ENCODE data around the gene ZSWIM3. TPM values are rescaled to one million over a fixed set of nuclear protein-coding genes. Genes with fewer than 3 reads are reported as not detected.

Gene ZSWIM3
- total and polyA plus RNA-seq, 2 of the 13 experiments (the other 11 are each of a cell fraction or from before 2014, with no cell fraction given) = 5.2 to 5.8 TPM

DNA sequence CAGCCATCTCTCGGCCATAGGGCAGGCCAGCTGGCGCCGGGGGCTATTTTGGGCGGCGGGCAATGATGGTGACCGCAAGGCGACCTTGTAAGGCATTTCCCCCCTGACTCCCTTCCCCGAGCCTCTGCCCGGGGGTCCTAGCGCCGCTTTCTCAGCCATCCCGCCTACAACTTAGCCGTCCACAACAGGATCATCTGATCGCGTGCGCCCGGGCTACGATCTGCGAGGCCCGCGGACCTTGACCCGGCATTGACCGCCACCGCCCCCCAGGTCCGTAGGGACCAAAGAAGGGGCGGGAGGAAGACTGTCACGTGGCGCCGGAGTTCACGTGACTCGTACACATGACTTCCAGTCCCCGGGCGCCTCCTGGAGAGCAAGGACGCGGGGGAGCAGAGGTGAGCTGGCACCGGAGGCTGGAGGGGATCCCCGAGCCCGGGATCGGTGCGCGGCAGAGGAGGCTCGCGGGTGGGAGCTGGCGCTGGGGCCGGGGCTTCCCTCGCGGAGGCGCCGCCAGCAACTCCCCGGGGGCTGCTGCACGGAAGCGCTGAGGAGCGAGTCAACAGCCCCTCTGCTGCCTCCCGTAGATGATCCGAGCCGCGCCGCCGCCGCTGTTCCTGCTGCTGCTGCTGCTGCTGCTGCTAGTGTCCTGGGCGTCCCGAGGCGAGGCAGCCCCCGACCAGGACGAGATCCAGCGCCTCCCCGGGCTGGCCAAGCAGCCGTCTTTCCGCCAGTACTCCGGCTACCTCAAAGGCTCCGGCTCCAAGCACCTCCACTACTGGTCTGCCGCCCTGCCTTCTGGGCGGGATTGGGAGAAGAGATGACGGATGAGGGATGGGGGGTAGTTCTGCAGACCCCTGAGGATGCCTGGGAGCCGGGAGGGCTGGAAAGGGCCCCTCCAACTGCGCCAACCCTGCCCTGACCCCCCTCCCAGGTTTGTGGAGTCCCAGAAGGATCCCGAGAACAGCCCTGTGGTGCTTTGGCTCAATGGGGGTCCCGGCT lies 33.9 kb downstream of the ZSWIM3 start, which contains the start of the genes CTSA and NEURL2:
TSS of gene CTSA (plus strand) at position 351 of the 999 bp plus-strand sequence. CDS start at position 585, 234 bp downstream.
TSS of gene NEURL2 (minus strand) at position 224 of the 999 bp plus-strand sequence. CDS start at position 7, 217 bp downstream.
- WGBS (ENCODE audit: low lambda C conversion rate) = 2% methylated on average over 44 of the region's 78 CpGs
- in situ Hi-C loops (cut with HindIII; ENCODE audit: extremely low pct_ligation_motif_present, low pct_unique_long_range_greater_than_20kb) (loop anchor here (5.0 kb wide), 2 partner anchors 41 to 71 kb away; partner anchors contain the start of gene PCIF1), intact Hi-C loops (cut with micrococcal nuclease; ENCODE audit: unreplicated experiment) (loop anchor here (1.0 to 2.0 kb wide), 8 partner anchors 10 to 72 kb away; partner anchors contain the start of genes ACOT8, PCIF1, SNX21 and ZSWIM1)
- ChIA-PET CTCF (ENCODE audit: low intra/inter-chr PET ratio, low total read pairs) (interaction anchor here (1.2 to 2.6 kb wide), 3 partner anchors 67 to 92 kb away, joined by 3 to 19 read pairs (median 4); no protein-coding TSS in a partner anchor), POLR2A (interaction anchor here (0.7 to 8.1 kb wide), 25 partner anchors 10 to 99 kb away, joined by 3 to 164 read pairs (median 9); partner anchors contain the start of genes ACOT8, DNTTIP1, PCIF1 and PLTP)
- Histone ChIP-seq H3K27me3 (ENCODE audit: control insufficient read depth in 1 of 2, insufficient read depth in 2 of 2, low read length in 2 of 2) (no peaks in the 10 kb centered on the region), H3K4me2 (ENCODE audit: low read depth, low read length) (peak within 1 kb of the TSS; percentile 85), H3K4me3 (replicated peaks in 1 of 3; ENCODE audit: insufficient read depth in 1 of 3, low read depth in 2 of 3, low read length in 3 of 3) (peak within 1 kb of the TSS; percentile 86 to 98 (median 96)), H3K79me2 (ENCODE audit: insufficient read depth, low read length) (peaks cover 32% of the 10 kb centered on the region), H4K20me1 (ENCODE audit: insufficient read depth, low read length) (no peaks in the 10 kb centered on the region), H3K9me3 (ENCODE audit: low read length) (no peaks in the 10 kb centered on the region), H2AFZ (ENCODE audit: low read length) (no peak within 1 kb of the TSS), H3K27ac (ENCODE audit: extremely low read length, insufficient read depth, low read length) (peak within 1 kb of the TSS; percentile 87), H3K4me1 (ENCODE audit: insufficient read depth, low read length) (peaks cover 43% of the 10 kb centered on the region), H3K36me3 (replicated peaks in 1 of 2; ENCODE audit: control insufficient read depth in 1 of 2, insufficient read depth in 2 of 2, low read length in 2 of 2) (peaks cover 31 to 54% of the 10 kb centered on the region in 2 experiments), H3K9ac (ENCODE audit: insufficient read depth, low read depth, low read length) (peak within 1 kb of the TSS; percentile 87)
- peak; percentile 77 for FAIRE-seq
- peak; percentile 80 for ATAC-seq
- no TSS peak for BruUV-seq (replicated peaks)
- peak; percentile 98 for DNase-seq (ENCODE audit: low spot score)
- TF ChIP-seq SETDB1 (CRISPR knock-in tag; IDR thresholded peaks at IDR 0.05; ENCODE audit: borderline replicate concordance) (peak; percentile 71; the same call in 1 of the 2 replicates), ZNF570 (CRISPR knock-in tag; IDR thresholded peaks at IDR 0.05; ENCODE audit: borderline replicate concordance) (peak; percentile 92), NR1H2 (CRISPR knock-in tag; IDR thresholded peaks at IDR 0.05; ENCODE audit: borderline replicate concordance, low read depth) (peak; percentile 97), THAP11 (CRISPR knock-in tag; IDR thresholded peaks at IDR 0.05) (peak; percentile 94), MTA3 (CRISPR knock-in tag; IDR thresholded peaks at IDR 0.05) (peak; percentile 46; the same call in 1 of the 2 replicates), NFRKB (IDR thresholded peaks at IDR 0.05) (peak; percentile 70; the same call in 1 of the 2 replicates), ZNF749 (CRISPR knock-in tag; IDR thresholded peaks at IDR 0.05; ENCODE audit: borderline replicate concordance) (peak; percentile 98), ZFP1 (CRISPR knock-in tag; IDR thresholded peaks at IDR 0.05) (peak; percentile 98), KLF15 (CRISPR knock-in tag; IDR thresholded peaks at IDR 0.05; ENCODE audit: borderline replicate concordance) (peak; percentile 99), ADNP (CRISPR knock-in tag; IDR thresholded peaks at IDR 0.05) (peak; percentile 47; the same call in 1 of the 2 replicates), JUND (CRISPR knock-in tag; IDR thresholded peaks at IDR 0.05) (peak; percentile 77; the same call in 1 of the 2 replicates), ZNF703 (CRISPR knock-in tag; IDR thresholded peaks at IDR 0.05; ENCODE audit: borderline replicate concordance) (peak; percentile 93), STAG1 (CRISPR knock-in tag; IDR thresholded peaks at IDR 0.05) (peak; percentile 55)
- TF ChIP-seq, protein P1, sequence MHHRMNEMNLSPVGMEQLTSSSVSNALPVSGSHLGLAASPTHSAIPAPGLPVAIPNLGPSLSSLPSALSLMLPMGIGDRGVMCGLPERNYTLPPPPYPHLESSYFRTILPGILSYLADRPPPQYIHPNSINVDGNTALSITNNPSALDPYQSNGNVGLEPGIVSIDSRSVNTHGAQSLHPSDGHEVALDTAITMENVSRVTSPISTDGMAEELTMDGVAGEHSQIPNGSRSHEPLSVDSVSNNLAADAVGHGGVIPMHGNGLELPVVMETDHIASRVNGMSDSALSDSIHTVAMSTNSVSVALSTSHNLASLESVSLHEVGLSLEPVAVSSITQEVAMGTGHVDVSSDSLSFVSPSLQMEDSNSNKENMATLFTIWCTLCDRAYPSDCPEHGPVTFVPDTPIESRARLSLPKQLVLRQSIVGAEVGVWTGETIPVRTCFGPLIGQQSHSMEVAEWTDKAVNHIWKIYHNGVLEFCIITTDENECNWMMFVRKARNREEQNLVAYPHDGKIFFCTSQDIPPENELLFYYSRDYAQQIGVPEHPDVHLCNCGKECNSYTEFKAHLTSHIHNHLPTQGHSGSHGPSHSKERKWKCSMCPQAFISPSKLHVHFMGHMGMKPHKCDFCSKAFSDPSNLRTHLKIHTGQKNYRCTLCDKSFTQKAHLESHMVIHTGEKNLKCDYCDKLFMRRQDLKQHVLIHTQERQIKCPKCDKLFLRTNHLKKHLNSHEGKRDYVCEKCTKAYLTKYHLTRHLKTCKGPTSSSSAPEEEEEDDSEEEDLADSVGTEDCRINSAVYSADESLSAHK (CRISPR knock-in tag; IDR thresholded peaks at IDR 0.05; ENCODE audit: borderline replicate concordance) = peak; percentile 26; the same call in 1 of the 2 replicates
- TF ChIP-seq, protein P2, sequence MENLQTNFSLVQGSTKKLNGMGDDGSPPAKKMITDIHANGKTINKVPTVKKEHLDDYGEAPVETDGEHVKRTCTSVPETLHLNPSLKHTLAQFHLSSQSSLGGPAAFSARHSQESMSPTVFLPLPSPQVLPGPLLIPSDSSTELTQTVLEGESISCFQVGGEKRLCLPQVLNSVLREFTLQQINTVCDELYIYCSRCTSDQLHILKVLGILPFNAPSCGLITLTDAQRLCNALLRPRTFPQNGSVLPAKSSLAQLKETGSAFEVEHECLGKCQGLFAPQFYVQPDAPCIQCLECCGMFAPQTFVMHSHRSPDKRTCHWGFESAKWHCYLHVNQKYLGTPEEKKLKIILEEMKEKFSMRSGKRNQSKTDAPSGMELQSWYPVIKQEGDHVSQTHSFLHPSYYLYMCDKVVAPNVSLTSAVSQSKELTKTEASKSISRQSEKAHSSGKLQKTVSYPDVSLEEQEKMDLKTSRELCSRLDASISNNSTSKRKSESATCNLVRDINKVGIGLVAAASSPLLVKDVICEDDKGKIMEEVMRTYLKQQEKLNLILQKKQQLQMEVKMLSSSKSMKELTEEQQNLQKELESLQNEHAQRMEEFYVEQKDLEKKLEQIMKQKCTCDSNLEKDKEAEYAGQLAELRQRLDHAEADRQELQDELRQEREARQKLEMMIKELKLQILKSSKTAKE (CRISPR knock-in tag; IDR thresholded peaks at IDR 0.05; ENCODE audit: borderline replicate concordance) = peak; percentile 99
- TF ChIP-seq, protein P3, sequence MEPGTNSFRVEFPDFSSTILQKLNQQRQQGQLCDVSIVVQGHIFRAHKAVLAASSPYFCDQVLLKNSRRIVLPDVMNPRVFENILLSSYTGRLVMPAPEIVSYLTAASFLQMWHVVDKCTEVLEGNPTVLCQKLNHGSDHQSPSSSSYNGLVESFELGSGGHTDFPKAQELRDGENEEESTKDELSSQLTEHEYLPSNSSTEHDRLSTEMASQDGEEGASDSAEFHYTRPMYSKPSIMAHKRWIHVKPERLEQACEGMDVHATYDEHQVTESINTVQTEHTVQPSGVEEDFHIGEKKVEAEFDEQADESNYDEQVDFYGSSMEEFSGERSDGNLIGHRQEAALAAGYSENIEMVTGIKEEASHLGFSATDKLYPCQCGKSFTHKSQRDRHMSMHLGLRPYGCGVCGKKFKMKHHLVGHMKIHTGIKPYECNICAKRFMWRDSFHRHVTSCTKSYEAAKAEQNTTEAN (CRISPR knock-in tag; conservative IDR thresholded peaks at IDR 0.05) = peak; percentile 97

All from HepG2 (cell line).